HL-60 (cell line): Measurements from ENCODE around the gene LLPH.

Source experiments
- DNase-seq, 2 experiments: peaks; one replicate each; pipeline ENCODE4 v3.0.0-alpha.2; 2010 to 2020; ENCODE audit warnings: low read depth in 1 of 2, low spot score in 1 of 2
- H3K27ac ChIP-seq: fragments of 250-450 bp; sonication (Bioruptor Pico); replicated peaks from 2 replicates; pipeline ENCODE4 v1.5.1; 2020; ENCODE audit warnings: mild to moderate bottlenecking, moderate library complexity
- H3K27me3 ChIP-seq: fragments of 250-450 bp; sonication (Bioruptor Pico); 2 replicates; pipeline ENCODE4 v1.5.1; 2021; ENCODE audit warnings: mild to moderate bottlenecking, moderate library complexity; ENCODE audit not compliant: insufficient read depth, poor library complexity, severe bottlenecking
- H3K4me3 ChIP-seq: replicated peaks from 2 replicates; pipeline ENCODE4 v1.5.1; 2011; ENCODE audit warnings: mild to moderate bottlenecking, control low read depth, low read length; ENCODE audit not compliant: insufficient read depth
- CTCF ChIP-seq: IDR thresholded peaks from one replicate; pipeline ENCODE4 v1.5.1; 2011; ENCODE audit warnings: low read length, control low read depth, inconsistent platforms; ENCODE audit not compliant: insufficient read depth
- GABPA ChIP-seq: IDR thresholded peaks from 2 replicates; pipeline ENCODE4 v1.6.1; 2012; ENCODE audit warnings: low read depth
- POLR2AphosphoS5 ChIP-seq: IDR thresholded peaks from 2 replicates; pipeline ENCODE4 v1.6.1; 2012; ENCODE audit warnings: low read depth
- SPI1 ChIP-seq: IDR thresholded peaks from 2 replicates; pipeline ENCODE4 v1.6.1; 2012; ENCODE audit warnings: low read depth, mild to moderate bottlenecking, borderline replicate concordance
- TF ChIP-seq, protein P1 (sequence below): IDR thresholded peaks from 2 replicates; pipeline ENCODE4 v1.6.1; 2012; ENCODE audit warnings: low read depth; ENCODE audit not compliant: insufficient replicate concordance

The LLPH gene

DNA sequence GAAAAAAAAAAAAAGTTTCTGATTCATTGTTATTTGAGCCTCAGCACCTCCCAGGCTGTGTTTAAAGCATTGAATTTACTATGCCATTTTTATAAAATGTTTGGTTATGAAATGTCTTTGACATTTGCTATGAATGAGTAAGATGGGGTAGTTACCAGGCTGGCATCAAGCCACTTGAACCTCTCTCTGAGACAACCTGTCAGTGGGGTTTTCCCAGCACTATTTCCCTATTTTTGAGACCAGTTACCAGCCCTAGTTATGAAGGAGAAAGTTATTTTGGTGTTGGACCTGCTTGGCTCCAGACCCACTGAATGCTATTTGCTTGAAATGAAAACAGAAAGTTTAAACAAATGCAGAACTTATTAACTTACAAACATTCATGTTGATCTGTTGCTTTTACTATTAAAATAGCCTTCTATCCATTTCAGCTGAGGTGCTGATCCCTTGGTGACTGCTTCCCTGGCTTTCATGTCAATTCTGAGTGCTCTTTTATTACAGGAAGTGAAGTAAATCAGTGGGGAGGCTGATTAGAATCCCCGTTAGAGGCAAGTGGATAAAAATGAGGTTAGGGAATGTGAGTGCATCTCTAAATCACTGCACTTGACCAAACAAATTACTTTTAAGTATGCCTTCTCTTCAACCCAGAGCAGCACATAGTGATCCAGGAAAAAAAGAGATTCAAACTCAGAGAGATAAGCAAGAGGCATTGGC, 37.8 kb downstream of the LLPH start:
- Histone ChIP-seq H3K27me3 (no peaks in the 10 kb centered on the region), H3K4me3 (no peak overlapping the region), H3K27ac (no peak overlapping the region)
- DNase-seq: no peak
- TF ChIP-seq CTCF (no peak), SPI1 (no peak), GABPA (no peak), POLR2AphosphoS5 (no peak)
- TF ChIP-seq, protein P1, sequence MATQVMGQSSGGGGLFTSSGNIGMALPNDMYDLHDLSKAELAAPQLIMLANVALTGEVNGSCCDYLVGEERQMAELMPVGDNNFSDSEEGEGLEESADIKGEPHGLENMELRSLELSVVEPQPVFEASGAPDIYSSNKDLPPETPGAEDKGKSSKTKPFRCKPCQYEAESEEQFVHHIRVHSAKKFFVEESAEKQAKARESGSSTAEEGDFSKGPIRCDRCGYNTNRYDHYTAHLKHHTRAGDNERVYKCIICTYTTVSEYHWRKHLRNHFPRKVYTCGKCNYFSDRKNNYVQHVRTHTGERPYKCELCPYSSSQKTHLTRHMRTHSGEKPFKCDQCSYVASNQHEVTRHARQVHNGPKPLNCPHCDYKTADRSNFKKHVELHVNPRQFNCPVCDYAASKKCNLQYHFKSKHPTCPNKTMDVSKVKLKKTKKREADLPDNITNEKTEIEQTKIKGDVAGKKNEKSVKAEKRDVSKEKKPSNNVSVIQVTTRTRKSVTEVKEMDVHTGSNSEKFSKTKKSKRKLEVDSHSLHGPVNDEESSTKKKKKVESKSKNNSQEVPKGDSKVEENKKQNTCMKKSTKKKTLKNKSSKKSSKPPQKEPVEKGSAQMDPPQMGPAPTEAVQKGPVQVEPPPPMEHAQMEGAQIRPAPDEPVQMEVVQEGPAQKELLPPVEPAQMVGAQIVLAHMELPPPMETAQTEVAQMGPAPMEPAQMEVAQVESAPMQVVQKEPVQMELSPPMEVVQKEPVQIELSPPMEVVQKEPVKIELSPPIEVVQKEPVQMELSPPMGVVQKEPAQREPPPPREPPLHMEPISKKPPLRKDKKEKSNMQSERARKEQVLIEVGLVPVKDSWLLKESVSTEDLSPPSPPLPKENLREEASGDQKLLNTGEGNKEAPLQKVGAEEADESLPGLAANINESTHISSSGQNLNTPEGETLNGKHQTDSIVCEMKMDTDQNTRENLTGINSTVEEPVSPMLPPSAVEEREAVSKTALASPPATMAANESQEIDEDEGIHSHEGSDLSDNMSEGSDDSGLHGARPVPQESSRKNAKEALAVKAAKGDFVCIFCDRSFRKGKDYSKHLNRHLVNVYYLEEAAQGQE: no peak

DNA sequence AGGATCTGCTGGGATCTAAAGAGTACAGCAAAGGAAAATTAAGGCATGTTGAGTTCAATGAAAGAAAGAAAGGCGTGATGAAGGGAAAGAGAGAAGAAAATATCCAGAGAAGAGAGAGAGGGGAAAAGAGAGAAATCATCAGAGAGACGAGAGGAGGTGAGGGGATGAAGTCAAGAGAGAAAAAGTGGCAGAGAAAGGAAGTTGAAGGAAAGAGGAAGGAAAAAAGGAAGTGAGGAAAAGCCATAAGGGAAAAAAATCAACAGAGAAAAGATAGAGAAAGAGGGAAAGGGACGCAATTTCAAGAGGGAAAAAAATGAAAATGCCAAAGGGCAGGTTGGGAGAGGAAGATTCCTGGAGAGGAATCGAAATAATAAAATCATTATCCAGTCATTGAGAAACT, 40.4 kb downstream of the LLPH start:
- Histone ChIP-seq H3K27ac (no peak overlapping the region), H3K27me3 (no peaks in the 10 kb centered on the region), H3K4me3 (no peak overlapping the region)
- DNase-seq: no peak
- TF ChIP-seq CTCF (no peak), SPI1 (0 out of 2 replicates have a peak, but pooled peaks have one; percentile 20)

DNA sequence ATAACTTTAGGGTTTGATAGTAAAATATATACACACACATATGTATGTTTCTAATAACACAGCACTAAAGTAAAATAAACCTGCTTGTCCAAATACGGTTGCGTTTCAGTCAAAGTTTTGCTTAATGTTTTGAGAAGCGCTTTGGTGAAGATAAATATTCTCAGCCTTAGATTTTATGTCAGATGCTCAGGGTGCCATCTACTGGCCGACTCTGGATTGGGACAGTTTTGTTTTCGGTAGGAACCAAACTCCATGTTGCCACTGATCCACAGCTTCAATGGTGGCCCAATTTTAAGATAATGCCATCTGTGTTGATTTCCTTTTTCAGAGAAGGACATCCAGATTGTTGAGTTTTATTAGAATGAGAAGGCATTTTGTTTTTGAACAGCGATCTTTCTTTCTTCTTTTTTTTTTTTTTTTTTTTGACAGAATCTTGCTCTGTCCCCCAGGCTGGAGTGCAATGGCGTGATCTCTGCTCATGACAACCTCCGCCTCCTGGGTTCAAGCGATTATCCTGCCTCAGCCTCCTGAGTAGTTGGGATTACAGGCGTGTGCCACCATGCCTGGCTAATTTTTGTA, 43.1 kb downstream of the LLPH start:
- no peak overlapping the region for H3K4me3 ChIP-seq
- H3K27me3 ChIP-seq: no peaks in the 10 kb centered on the region
- TF ChIP-seq GABPA (no peak), CTCF (peak; percentile 73), SPI1 (no peak), POLR2AphosphoS5 (no peak)
- TF ChIP-seq, protein P1: no peak
- no peak overlapping the region for H3K27ac ChIP-seq
- DNase-seq: peak; percentile 8 to 55

DNA sequence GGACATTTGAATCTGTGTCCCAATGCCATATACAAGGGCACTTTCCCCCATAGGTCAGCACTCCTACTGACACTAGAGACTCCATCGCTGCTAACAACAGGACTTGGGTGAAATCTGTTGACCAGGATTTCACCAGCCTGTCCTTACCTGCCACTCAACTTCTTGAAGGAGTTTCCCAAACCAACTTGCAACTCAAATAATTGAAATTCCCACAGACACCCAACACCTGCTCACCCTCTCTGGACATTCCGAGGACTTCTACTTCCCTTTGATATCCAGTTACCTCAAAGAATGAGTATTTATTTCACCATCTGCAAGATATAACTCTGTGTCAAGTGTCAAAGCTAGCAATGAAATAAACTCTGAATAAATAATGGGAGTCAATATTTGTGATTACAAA, 44.6 kb downstream of the LLPH start:
- no peak overlapping the region for H3K4me3 ChIP-seq
- DNase-seq: no peak
- peaks cover 3% of the 10 kb centered on the region for H3K27me3 ChIP-seq
- TF ChIP-seq CTCF: no peak
- TF ChIP-seq SPI1: no peak
- TF ChIP-seq POLR2AphosphoS5: no peak
- no peak for TF ChIP-seq GABPA
- TF ChIP-seq, protein P1: no peak
- H3K27ac ChIP-seq: no peak overlapping the region
